Measurements from ENCODE around the gene ASB4.

ASB4 gene

GRCh38 chr7:95525503-95525902, 39.8 kb downstream of the ASB4 start:
- Histone ChIP-seq H3K9ac (ENCODE audit: low read depth in 1 of 2, low read length in 2 of 2) (no peak overlapping the region), H3K4me1 (ENCODE audit: control insufficient read depth in 1 of 2, insufficient read depth in 2 of 2, low read length in 2 of 2) (peaks cover 4 to 17% of the 10 kb centered on the region in 2 donors), H3K27me3 (ENCODE audit: control insufficient read depth in 1 of 2, insufficient read depth in 2 of 2, low read length in 2 of 2) (no peaks in the 10 kb centered on the region), H3K9me3 (ENCODE audit: control insufficient read depth in 1 of 2, low read length in 2 of 2) (no peaks in the 10 kb centered on the region), H3K27ac (ENCODE audit: low read depth, low read length) (no peak overlapping the region), H3K4me3 (ENCODE audit: low read depth in 1 of 2, low read length in 2 of 2) (no peak overlapping the region), H3K36me3 (ENCODE audit: control insufficient read depth in 1 of 2, insufficient read depth in 2 of 2, low read length in 2 of 2) (no peaks in the 10 kb centered on the region)

GRCh38 chr7:95526128-95526738, 40.5 kb downstream of the ASB4 start:
- Histone ChIP-seq H3K36me3 (ENCODE audit: control insufficient read depth in 1 of 2, insufficient read depth in 2 of 2, low read length in 2 of 2) (no peaks in the 10 kb centered on the region), H3K9ac (ENCODE audit: low read depth in 1 of 2, low read length in 2 of 2) (no peak overlapping the region), H3K9me3 (ENCODE audit: control insufficient read depth in 1 of 2, low read length in 2 of 2) (no peaks in the 10 kb centered on the region), H3K27ac (ENCODE audit: low read depth, low read length) (no peak overlapping the region), H3K4me1 (ENCODE audit: control insufficient read depth in 1 of 2, insufficient read depth in 2 of 2, low read length in 2 of 2) (peaks cover 4 to 17% of the 10 kb centered on the region in 2 donors), H3K4me3 (ENCODE audit: low read depth in 1 of 2, low read length in 2 of 2) (no peak overlapping the region), H3K27me3 (ENCODE audit: control insufficient read depth in 1 of 2, insufficient read depth in 2 of 2, low read length in 2 of 2) (no peaks in the 10 kb centered on the region)

- H3K9ac ChIP-seq (ENCODE audit: low read depth in 1 of 2, low read length in 2 of 2) = no peak overlapping the region
- H3K4me1 ChIP-seq (ENCODE audit: control insufficient read depth in 1 of 2, insufficient read depth in 2 of 2, low read length in 2 of 2) = peaks cover 4 to 17% of the 10 kb centered on the region in 2 donors
- H3K27me3 ChIP-seq (ENCODE audit: control insufficient read depth in 1 of 2, insufficient read depth in 2 of 2, low read length in 2 of 2) = no peaks in the 10 kb centered on the region
- no peaks in the 10 kb centered on the region for H3K9me3 ChIP-seq (ENCODE audit: control insufficient read depth in 1 of 2, low read length in 2 of 2)
- H3K36me3 ChIP-seq (ENCODE audit: control insufficient read depth in 1 of 2, insufficient read depth in 2 of 2, low read length in 2 of 2) = no peaks in the 10 kb centered on the region
- H3K4me3 ChIP-seq (ENCODE audit: low read depth in 1 of 2, low read length in 2 of 2) = no peak overlapping the region
- H3K27ac ChIP-seq (ENCODE audit: low read depth, low read length) = no peak overlapping the region
These were observed 41.5 kb downstream of the ASB4 start for GRCh38 chr7:95527033-95527775.

GRCh38 chr7:95527776-95528250, 42.1 kb downstream of the ASB4 start:
- Histone ChIP-seq H3K36me3 (ENCODE audit: control insufficient read depth in 1 of 2, insufficient read depth in 2 of 2, low read length in 2 of 2) (no peaks in the 10 kb centered on the region), H3K9ac (ENCODE audit: low read depth in 1 of 2, low read length in 2 of 2) (no peak overlapping the region), H3K4me1 (ENCODE audit: control insufficient read depth in 1 of 2, insufficient read depth in 2 of 2, low read length in 2 of 2) (peaks cover 4 to 17% of the 10 kb centered on the region in 2 donors), H3K27me3 (ENCODE audit: control insufficient read depth in 1 of 2, insufficient read depth in 2 of 2, low read length in 2 of 2) (no peaks in the 10 kb centered on the region), H3K27ac (ENCODE audit: low read depth, low read length) (no peak overlapping the region), H3K9me3 (ENCODE audit: control insufficient read depth in 1 of 2, low read length in 2 of 2) (no peaks in the 10 kb centered on the region), H3K4me3 (ENCODE audit: low read depth in 1 of 2, low read length in 2 of 2) (no peak overlapping the region)

- H3K4me1 ChIP-seq (ENCODE audit: control insufficient read depth in 1 of 2, insufficient read depth in 2 of 2, low read length in 2 of 2) = peaks cover 4 to 17% of the 10 kb centered on the region in 2 donors
- no peaks in the 10 kb centered on the region for H3K27me3 ChIP-seq (ENCODE audit: control insufficient read depth in 1 of 2, insufficient read depth in 2 of 2, low read length in 2 of 2)
- no peaks in the 10 kb centered on the region for H3K9me3 ChIP-seq (ENCODE audit: control insufficient read depth in 1 of 2, low read length in 2 of 2)
- no peak overlapping the region for H3K9ac ChIP-seq (ENCODE audit: low read depth in 1 of 2, low read length in 2 of 2)
- H3K27ac ChIP-seq (ENCODE audit: low read depth, low read length) = no peak overlapping the region
- H3K4me3 ChIP-seq (ENCODE audit: low read depth in 1 of 2, low read length in 2 of 2) = no peak overlapping the region
- H3K36me3 ChIP-seq (ENCODE audit: control insufficient read depth in 1 of 2, insufficient read depth in 2 of 2, low read length in 2 of 2) = no peaks in the 10 kb centered on the region
These were observed 44.0 kb downstream of the ASB4 start for GRCh38 chr7:95529701-95530100.

DNA sequence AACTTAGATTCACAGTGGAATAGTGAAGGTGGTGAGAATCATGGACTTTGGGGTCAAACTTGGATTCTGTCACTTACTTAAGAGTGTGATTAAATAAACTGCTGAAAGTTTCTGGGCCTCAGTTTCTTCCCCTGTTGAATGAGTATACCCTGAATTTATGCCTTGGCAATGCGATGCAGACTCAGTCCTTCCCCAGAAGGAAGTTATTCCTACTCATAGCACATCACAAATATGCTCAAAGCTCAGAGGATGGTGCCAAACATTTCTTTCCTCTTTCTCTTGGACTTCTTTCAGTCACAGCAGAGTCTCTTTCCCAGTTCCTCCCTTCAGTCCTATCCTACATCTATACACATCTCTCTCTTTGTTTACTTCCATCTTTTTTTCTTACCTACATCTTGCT, 45.1 kb downstream of the ASB4 start:
- Histone ChIP-seq H3K27ac (ENCODE audit: low read depth, low read length) (no peak overlapping the region), H3K9ac (ENCODE audit: low read depth in 1 of 2, low read length in 2 of 2) (no peak overlapping the region), H3K4me3 (ENCODE audit: low read depth in 1 of 2, low read length in 2 of 2) (no peak overlapping the region), H3K4me1 (ENCODE audit: control insufficient read depth in 1 of 2, insufficient read depth in 2 of 2, low read length in 2 of 2) (peaks cover 4 to 6% of the 10 kb centered on the region in 2 donors), H3K36me3 (ENCODE audit: control insufficient read depth in 1 of 2, insufficient read depth in 2 of 2, low read length in 2 of 2) (no peaks in the 10 kb centered on the region), H3K9me3 (ENCODE audit: control insufficient read depth in 1 of 2, low read length in 2 of 2) (no peaks in the 10 kb centered on the region), H3K27me3 (ENCODE audit: control insufficient read depth in 1 of 2, insufficient read depth in 2 of 2, low read length in 2 of 2) (no peaks in the 10 kb centered on the region)

GRCh38 chr7:95531605-95532219, 46.0 kb downstream of the ASB4 start:
- Histone ChIP-seq H3K9ac (ENCODE audit: low read depth in 1 of 2, low read length in 2 of 2) (no peak overlapping the region), H3K9me3 (ENCODE audit: control insufficient read depth in 1 of 2, low read length in 2 of 2) (no peaks in the 10 kb centered on the region), H3K4me1 (ENCODE audit: control insufficient read depth in 1 of 2, insufficient read depth in 2 of 2, low read length in 2 of 2) (peaks cover 0 to 13% of the 10 kb centered on the region in 2 donors), H3K27me3 (ENCODE audit: control insufficient read depth in 1 of 2, insufficient read depth in 2 of 2, low read length in 2 of 2) (no peaks in the 10 kb centered on the region), H3K27ac (ENCODE audit: low read depth, low read length) (no peak overlapping the region), H3K36me3 (ENCODE audit: control insufficient read depth in 1 of 2, insufficient read depth in 2 of 2, low read length in 2 of 2) (no peaks in the 10 kb centered on the region), H3K4me3 (ENCODE audit: low read depth in 1 of 2, low read length in 2 of 2) (no peak overlapping the region)

GRCh38 chr7:95534796-95535195, 49.1 kb downstream of the ASB4 start:
- H3K36me3 ChIP-seq (ENCODE audit: control insufficient read depth in 1 of 2, insufficient read depth in 2 of 2, low read length in 2 of 2) = no peaks in the 10 kb centered on the region

DNA sequence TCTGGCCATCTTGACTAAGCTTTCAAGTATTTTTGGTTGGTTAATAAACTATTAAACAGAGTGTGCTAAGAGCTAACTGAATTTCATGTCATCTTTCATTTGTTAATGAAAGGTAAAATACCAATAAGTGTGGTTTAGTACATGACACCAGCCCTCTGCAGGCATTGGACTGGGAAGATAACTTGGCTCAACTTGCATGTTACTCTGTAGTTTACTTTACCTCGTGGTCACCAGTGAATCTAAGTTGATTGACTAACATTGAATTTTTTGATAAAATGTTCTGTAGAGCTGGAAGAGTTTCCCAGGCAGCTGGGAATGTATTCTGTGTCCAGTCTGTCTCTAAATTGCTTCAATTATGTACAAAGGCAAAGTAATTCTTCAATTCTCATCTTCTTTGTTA, 49.9 kb downstream of the ASB4 start:
- Histone ChIP-seq H3K4me3 (ENCODE audit: low read depth in 1 of 2, low read length in 2 of 2) (no peak overlapping the region), H3K27me3 (ENCODE audit: control insufficient read depth in 1 of 2, insufficient read depth in 2 of 2, low read length in 2 of 2) (no peaks in the 10 kb centered on the region), H3K9me3 (ENCODE audit: control insufficient read depth in 1 of 2, low read length in 2 of 2) (no peaks in the 10 kb centered on the region), H3K36me3 (ENCODE audit: control insufficient read depth in 1 of 2, insufficient read depth in 2 of 2, low read length in 2 of 2) (no peaks in the 10 kb centered on the region), H3K4me1 (ENCODE audit: control insufficient read depth in 1 of 2, insufficient read depth in 2 of 2, low read length in 2 of 2) (peaks cover 11 to 27% of the 10 kb centered on the region in 2 donors), H3K9ac (ENCODE audit: low read depth in 1 of 2, low read length in 2 of 2) (no peak overlapping the region), H3K27ac (ENCODE audit: low read depth, low read length) (no peak overlapping the region)

More at GRCh38 chr7:95534796-95535195, 49.1 kb downstream of the ASB4 start:
- no peak overlapping the region for H3K27ac ChIP-seq (ENCODE audit: low read depth, low read length)
- H3K9ac ChIP-seq (ENCODE audit: low read depth in 1 of 2, low read length in 2 of 2) = no peak overlapping the region
- no peak overlapping the region for H3K4me3 ChIP-seq (ENCODE audit: low read depth in 1 of 2, low read length in 2 of 2)
- no peaks in the 10 kb centered on the region for H3K9me3 ChIP-seq (ENCODE audit: control insufficient read depth in 1 of 2, low read length in 2 of 2)
- peaks cover 11 to 27% of the 10 kb centered on the region in 2 donors for H3K4me1 ChIP-seq (ENCODE audit: control insufficient read depth in 1 of 2, insufficient read depth in 2 of 2, low read length in 2 of 2)
- no peaks in the 10 kb centered on the region for H3K27me3 ChIP-seq (ENCODE audit: control insufficient read depth in 1 of 2, insufficient read depth in 2 of 2, low read length in 2 of 2)

DNA sequence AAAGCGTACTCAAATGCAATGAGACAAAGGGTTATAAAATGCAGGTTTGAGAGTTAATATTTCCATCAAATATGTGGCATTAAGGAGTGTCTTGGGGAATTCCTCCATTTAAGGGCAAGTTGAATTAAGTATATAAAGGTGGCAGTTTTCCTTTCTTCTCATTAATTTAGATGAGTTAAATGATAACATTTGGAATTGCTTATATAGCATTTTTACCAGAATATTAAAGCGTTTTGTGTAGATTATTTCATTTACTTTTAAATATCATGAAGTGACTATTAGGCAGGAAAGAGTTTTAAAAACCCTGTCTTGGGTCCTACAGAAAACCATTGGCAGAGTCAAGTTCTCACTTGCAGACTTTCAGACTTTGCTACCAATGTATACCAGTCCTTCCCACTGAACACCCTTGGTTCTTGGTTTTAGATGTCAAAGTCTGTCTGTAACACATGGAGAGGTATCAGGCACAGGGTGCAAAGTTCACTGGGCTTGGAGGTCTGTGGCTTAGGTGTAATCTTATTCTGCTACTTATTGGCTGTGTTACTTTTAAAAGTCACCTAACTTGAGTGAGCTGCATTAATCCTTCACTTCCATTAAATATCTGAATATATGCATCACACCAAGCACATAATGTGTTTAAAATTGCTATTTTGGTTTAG, 51.0 kb downstream of the ASB4 start:
- no peaks in the 10 kb centered on the region for H3K27me3 ChIP-seq (ENCODE audit: control insufficient read depth in 1 of 2, insufficient read depth in 2 of 2, low read length in 2 of 2)
- H3K27ac ChIP-seq (ENCODE audit: low read depth, low read length) = no peak overlapping the region
- H3K9me3 ChIP-seq (ENCODE audit: control insufficient read depth in 1 of 2, low read length in 2 of 2) = no peaks in the 10 kb centered on the region
- no peaks in the 10 kb centered on the region for H3K36me3 ChIP-seq (ENCODE audit: control insufficient read depth in 1 of 2, insufficient read depth in 2 of 2, low read length in 2 of 2)
- peak overlapping the region in 1 of 2 donors; percentile 28 for H3K4me3 ChIP-seq (ENCODE audit: low read depth in 1 of 2, low read length in 2 of 2)
- peaks cover 11 to 27% of the 10 kb centered on the region in 2 donors for H3K4me1 ChIP-seq (ENCODE audit: control insufficient read depth in 1 of 2, insufficient read depth in 2 of 2, low read length in 2 of 2)
- H3K9ac ChIP-seq (ENCODE audit: low read depth in 1 of 2, low read length in 2 of 2) = no peak overlapping the region
